IMR-90 (cell line): ENCODE measurements around the gene NOD2. TPM values are rescaled to one million over a fixed set of nuclear protein-coding genes. Genes with fewer than 3 reads are reported as not detected.

Experiments used
- ATAC-seq: fragments of 200-7000 bp; cut with Tn5 transposase; 2 replicates; pipeline ENCODE4 v1.9.1; 2020; ENCODE audit warnings: low read depth, mild to moderate bottlenecking, moderate library complexity
- BruUV-seq: library from RNA; stranded (reverse); fragments of 400-500 nt; replicated peaks from 2 replicates; lab custom pipeline; 2021; lab: Mats Ljungman, UMichigan
- CTCF ChIA-PET: fragments of 300-600 bp; formaldehyde crosslinking; extraction: SDS; loops from one replicate; lab custom pipeline; 2021; ENCODE audit warnings: antibody characterized with exemption; lab: Yijun Ruan, JAX
- POLR2A ChIA-PET: fragments of 300-600 bp; sonication (Branson Sonifier 250); formaldehyde crosslinking; loops from one replicate; lab custom pipeline; 2022; ENCODE audit warnings: antibody characterized with exemption; ENCODE audit not compliant: unreplicated experiment; lab: Charles Lee
- DNase-seq: peaks from one replicate; pipeline ENCODE4 v3.0.0; 2013
- H2AFZ ChIP-seq: replicated peaks from 2 replicates; pipeline ENCODE3; 2013; ENCODE audit warnings: low read length, mild to moderate bottlenecking; ENCODE audit not compliant: poor library complexity
- H2AK5ac ChIP-seq: 2 replicates; pipeline ENCODE4 v1.6.1; 2013; ENCODE audit warnings: low read depth, low read length, inconsistent platforms
- H2AK9ac ChIP-seq: replicated peaks from 2 replicates; pipeline ENCODE3; 2013; ENCODE audit warnings: mild to moderate bottlenecking, low read depth, low read length, moderate library complexity; ENCODE audit not compliant: poor library complexity
- H2BK120ac ChIP-seq: 2 replicates; pipeline ENCODE4 v1.6.1; 2013; ENCODE audit warnings: low read depth, low read length, inconsistent platforms
- H2BK15ac ChIP-seq: 3 replicates; pipeline ENCODE4 v1.6.1; 2013; ENCODE audit warnings: low read depth, low read length, inconsistent platforms
- H2BK20ac ChIP-seq: 2 replicates; pipeline ENCODE4 v1.6.1; 2013; ENCODE audit warnings: low read depth, mild to moderate bottlenecking, inconsistent platforms, low read length, moderate library complexity
- H2BK5ac ChIP-seq: 2 replicates; pipeline ENCODE4 v1.6.1; 2013; ENCODE audit warnings: mild to moderate bottlenecking, low read depth, low read length, inconsistent platforms; ENCODE audit not compliant: poor library complexity, severe bottlenecking
- H3K14ac ChIP-seq: replicated peaks from 2 replicates; pipeline ENCODE4 v1.6.1; 2013; ENCODE audit warnings: low read depth, low read length, inconsistent platforms
- H3K18ac ChIP-seq: 2 replicates; pipeline ENCODE4 v1.6.1; 2013; ENCODE audit warnings: low read depth, low read length, control low read depth
- H3K23ac ChIP-seq: 2 replicates; pipeline ENCODE4 v1.6.1; 2013; ENCODE audit warnings: low read depth, low read length, inconsistent platforms
- H3K27ac ChIP-seq: 2 replicates; pipeline ENCODE4 v1.5.1; 2013; ENCODE audit warnings: mild to moderate bottlenecking, control low read depth, low read length; ENCODE audit not compliant: insufficient read depth
- H3K27me3 ChIP-seq: 2 replicates; pipeline ENCODE4 v1.6.1; 2013; ENCODE audit warnings: low read length; ENCODE audit not compliant: control insufficient read depth, insufficient read depth
- H3K36me3 ChIP-seq: 2 replicates; pipeline ENCODE4 v1.6.1; 2013; ENCODE audit warnings: low read length, mixed read lengths; ENCODE audit not compliant: control insufficient read depth, insufficient read depth
- H3K4ac ChIP-seq: 2 replicates; pipeline ENCODE4 v1.6.1; 2013; ENCODE audit warnings: low read depth, low read length, inconsistent platforms
- H3K4me1 ChIP-seq: 2 replicates; pipeline ENCODE4 v1.6.1; 2013; ENCODE audit warnings: low read length, mixed read lengths; ENCODE audit not compliant: control insufficient read depth, insufficient read depth
- H3K4me2 ChIP-seq: 2 replicates; pipeline ENCODE4 v1.6.1; 2013; ENCODE audit warnings: low read depth, mild to moderate bottlenecking, control low read depth, low read length, moderate library complexity
- H3K4me3 ChIP-seq: 2 replicates; pipeline ENCODE4 v1.5.1; 2013; ENCODE audit warnings: low read depth, mild to moderate bottlenecking, control low read depth, low read length, moderate library complexity; ENCODE audit not compliant: insufficient read depth
- H3K56ac ChIP-seq: 2 replicates; pipeline ENCODE4 v1.6.1; 2013; ENCODE audit warnings: low read length, inconsistent platforms; ENCODE audit not compliant: insufficient read depth; ENCODE audit errors: extremely low read depth
- H3K79me1 ChIP-seq, 2 experiments: 2 replicates each; pipeline ENCODE4 v1.6.1; 2013; ENCODE audit warnings: low read length in 2 of 2, inconsistent platforms in 1 of 2, low read depth in 1 of 2
- H3K9ac ChIP-seq: 2 replicates; pipeline ENCODE4 v1.6.1; 2013; ENCODE audit warnings: low read depth, low read length, control low read depth
- H3K9me1 ChIP-seq: 2 replicates; pipeline ENCODE4 v1.6.1; 2013; ENCODE audit warnings: low read length, inconsistent platforms; ENCODE audit not compliant: insufficient read depth
- H3K9me3 ChIP-seq: 2 replicates; pipeline ENCODE4 v1.6.1; 2013; ENCODE audit warnings: low read length; ENCODE audit not compliant: control insufficient read depth, insufficient read depth
- H4K20me1 ChIP-seq: 2 replicates; pipeline ENCODE4 v1.6.1; 2013; ENCODE audit warnings: low read length, inconsistent platforms; ENCODE audit not compliant: insufficient read depth
- H4K5ac ChIP-seq: 2 replicates; pipeline ENCODE4 v1.6.1; 2013; ENCODE audit warnings: mild to moderate bottlenecking, low read depth, low read length, control low read depth
- H4K8ac ChIP-seq, 2 experiments: 2 replicates each; pipeline ENCODE4 v1.6.1; 2013; ENCODE audit warnings: low read depth in 2 of 2, low read length in 2 of 2, control low read depth in 1 of 2, inconsistent platforms in 1 of 2
- H4K91ac ChIP-seq: 2 replicates; pipeline ENCODE4 v1.6.1; 2013; ENCODE audit warnings: low read depth, low read length, inconsistent platforms; ENCODE audit not compliant: insufficient read depth
- BHLHE40 ChIP-seq: fragments of 150-350 bp; IDR thresholded peaks from 2 replicates; pipeline ENCODE4 v1.6.1; 2016; ENCODE audit warnings: mild to moderate bottlenecking, low read depth, low read length
- CEBPB ChIP-seq: IDR thresholded peaks from 2 replicates; pipeline ENCODE4 v1.6.1; 2012; ENCODE audit warnings: low read depth, low read length, improper control_type of control experiment
- CHD1 ChIP-seq: IDR thresholded peaks from 2 replicates; pipeline ENCODE4 v1.6.1; 2012; ENCODE audit warnings: low read depth, low read length, improper control_type of control experiment
- CTCF ChIP-seq: conservative IDR thresholded peaks from 2 replicates; pipeline ENCODE4 v1.5.1; 2012; ENCODE audit warnings: mild to moderate bottlenecking, low read depth, low read length, improper control_type of control experiment
- ELK1 ChIP-seq: fragments of 150-350 bp; IDR thresholded peaks from 2 replicates; pipeline ENCODE4 v1.6.1; 2016; ENCODE audit warnings: low read depth, mild to moderate bottlenecking, low read length, moderate library complexity, borderline replicate concordance
- FOS ChIP-seq: fragments of 150-350 bp; IDR thresholded peaks from 2 replicates; pipeline ENCODE4 v1.6.1; 2016; ENCODE audit warnings: low read depth, low read length
- MAFK ChIP-seq: IDR thresholded peaks from 2 replicates; pipeline ENCODE4 v1.6.1; 2012; ENCODE audit warnings: low read depth, low read length, improper control_type of control experiment
- MAZ ChIP-seq: IDR thresholded peaks from 2 replicates; pipeline ENCODE4 v1.6.1; 2012; ENCODE audit warnings: low read depth, mild to moderate bottlenecking, low read length, improper control_type of control experiment, moderate library complexity, borderline replicate concordance
- MXI1 ChIP-seq: IDR thresholded peaks from 2 replicates; pipeline ENCODE4 v1.6.1; 2012; ENCODE audit warnings: low read depth, mild to moderate bottlenecking, low read length, moderate library complexity, borderline replicate concordance
- NFE2L2 ChIP-seq: fragments of 150-350 bp; IDR thresholded peaks from 2 replicates; pipeline ENCODE4 v1.6.1; 2016; ENCODE audit warnings: low read depth, mild to moderate bottlenecking, low read length
- POLR2A ChIP-seq: IDR thresholded peaks from 2 replicates; pipeline ENCODE4 v1.6.1; 2012; ENCODE audit warnings: mild to moderate bottlenecking, low read depth, low read length
- RAD21 ChIP-seq: IDR thresholded peaks from 2 replicates; pipeline ENCODE4 v1.6.1; 2012; ENCODE audit warnings: low read length, improper control_type of control experiment
- RCOR1 ChIP-seq: IDR thresholded peaks from 2 replicates; pipeline ENCODE4 v1.6.1; 2012; ENCODE audit warnings: mild to moderate bottlenecking, low read length, improper control_type of control experiment; ENCODE audit not compliant: insufficient replicate concordance
- RFX5 ChIP-seq: IDR thresholded peaks from 2 replicates; pipeline ENCODE4 v1.8.0; 2012; ENCODE audit warnings: low read depth, mild to moderate bottlenecking, low read length, moderate library complexity
- SMC3 ChIP-seq: fragments of 150-350 bp; IDR thresholded peaks from 2 replicates; pipeline ENCODE4 v1.6.1; 2016; ENCODE audit warnings: low read depth, mild to moderate bottlenecking, antibody characterized with exemption, low read length, moderate library complexity
- USF2 ChIP-seq: fragments of 150-350 bp; IDR thresholded peaks from 2 replicates; pipeline ENCODE4 v1.6.1; 2017; ENCODE audit warnings: mild to moderate bottlenecking, antibody characterized with exemption, low read length, low read depth
- WGBS, 2 experiments: methylation state at CpG; one replicate each; pipeline versions ENCODE4 v1.1.5 to v1.1.7; 2013; ENCODE audit warnings: missing lambda C conversion rate in 2 of 2; ENCODE audit not compliant: insufficient read length in 1 of 2; ENCODE audit errors: extremely low coverage in 2 of 2; 5-methylcytosine and 5-hydroxymethylcytosine counted together
- dilution Hi-C: fragments of 300-500 bp; cut with HindIII; formaldehyde crosslinking; loops from one replicate; pipeline ENCODE4 v1.14.3; 2018; ENCODE audit warnings: low sequenced_read_pairs; ENCODE audit not compliant: unreplicated experiment
- in situ Hi-C: fragments of 300-500 bp; cut with MboI; formaldehyde crosslinking; loops from 3 replicates; pipeline ENCODE4 v1.14.3; 2019; ENCODE audit warnings: low sequenced_read_pairs, inconsistent platforms, mixed read lengths
- intact Hi-C: fragments of 100-400 bp; cut with micrococcal nuclease; formaldehyde crosslinking; loops from 2 replicates; pipeline ENCODE4 v1.10.0; 2022
- polyA plus RNA-seq, 3 experiments: library from polyadenylated mRNA; depleted of rRNA; stranded (reverse); fragments of >200 nt; gene quantifications; 2 replicates each; pipeline ENCODE4 v1.2.3, GENCODE V29; 2012; ENCODE audit warnings: low replicate concordance in 1 of 3
- total RNA-seq: library from RNA; depleted of rRNA; stranded (reverse); fragments of >200 nt; gene quantifications from 2 replicates; pipeline ENCODE4 v1.2.3, GENCODE V29; 2012

Gene NOD2
- total and polyA plus RNA-seq, 2 of the 4 experiments (the other 2 are of a cell fraction), result not detected

GRCh38 chr16:50645563-50646220 lies 47.7 kb upstream of the NOD2 start:
- Histone ChIP-seq H3K14ac (no peak overlapping the region), H3K4me2 (no peak overlapping the region), H2AK5ac (no peak overlapping the region), H4K20me1 (no peaks in the 10 kb centered on the region), H4K8ac (no peak overlapping the region), H3K27me3 (peaks cover 20% of the 10 kb centered on the region), H3K4ac (no peak overlapping the region), H2BK15ac (no peak overlapping the region), H3K4me3 (no peak overlapping the region), H2AFZ (no peak overlapping the region), H2BK120ac (no peak overlapping the region), H3K9ac (no peak overlapping the region), H4K5ac (no peak overlapping the region), H3K23ac (no peak overlapping the region), H2BK5ac (no peak overlapping the region), H3K18ac (no peak overlapping the region), H2AK9ac (no peak overlapping the region), H3K9me1 (no peaks in the 10 kb centered on the region), H3K27ac (no peak overlapping the region), H2BK20ac (no peak overlapping the region), H3K79me1 (no peaks in the 10 kb centered on the region), H3K9me3 (no peaks in the 10 kb centered on the region), H3K36me3 (no peaks in the 10 kb centered on the region), H3K4me1 (no peaks in the 10 kb centered on the region), H4K91ac (no peak overlapping the region), H3K56ac (no peak overlapping the region)
- in situ Hi-C loops (no loop called here), intact Hi-C loops (no loop called here), dilution Hi-C loops (no loop called here)
- no peak for DNase-seq
- WGBS, 2 experiments, result 0% methylated on average over 1 of the region's 20 CpGs; no CpG with 5 or more reads in 1 of the 2 experiments
- ATAC-seq, result no peak
- TF ChIP-seq MXI1 (no peak), MAZ (no peak), CEBPB (no peak), SMC3 (no peak), RAD21 (no peak), CHD1 (no peak), ELK1 (no peak), MAFK (no peak), NFE2L2 (no peak), BHLHE40 (no peak), FOS (no peak), POLR2A (no peak), RFX5 (no peak), USF2 (no peak), CTCF (no peak), RCOR1 (no peak)
- no TSS peak for BruUV-seq
- ChIA-PET POLR2A (no interaction called here), CTCF (interaction anchor here (1.8 kb wide), 1 partner anchor 20 kb away, joined by 5 read pairs; no protein-coding TSS in a partner anchor)
